HCT116 (cell line): ENCODE measurements around the gene POU5F2. TPM values are rescaled to one million over a fixed set of nuclear protein-coding genes. Genes with fewer than 3 reads are reported as not detected.

Experiments
- ATAC-seq: fragments of 200-7000 bp; cut with Tn5 transposase; 2 replicates; pipeline ENCODE4 v1.9.1; 2020; ENCODE audit warnings: mild to moderate bottlenecking, moderate library complexity
- BruUV-seq: library from RNA; stranded (reverse); fragments of 400-500 nt; replicated peaks from 2 replicates; lab custom pipeline; 2021; lab: Mats Ljungman, UMichigan
- CTCF ChIA-PET: fragments of 300-600 bp; sonication (Branson Sonifier 250); formaldehyde crosslinking; loops from one replicate; lab custom pipeline; 2021; ENCODE audit warnings: antibody characterized with exemption; lab: Charles Lee
- POLR2A ChIA-PET: fragments of 300-600, 350-600 bp; sonication (Branson Sonifier 250); formaldehyde crosslinking; loops from one replicate; lab custom pipeline; 2021; ENCODE audit warnings: antibody characterized with exemption; lab: Charles Lee
- RAD21 ChIA-PET, 2 experiments: fragments of 300-600 bp; sonication (Branson Sonifier 250); formaldehyde crosslinking; loops; one replicate each; lab custom pipeline; 2023; ENCODE audit warnings: low total read pairs in 2 of 2; ENCODE audit not compliant: uncharacterized antibody in 2 of 2, unreplicated experiment in 2 of 2, low non-redundant PET in 1 of 2; lab: Charles Lee
- DNase-seq: peaks from one replicate; pipeline ENCODE4 v3.0.0-alpha.2; 2010; ENCODE audit warnings: low read depth, low spot score
- H2AFZ ChIP-seq: fragments of 200-600 bp; shearing (Covaris generic), sonication (generic); 2 replicates; pipeline ENCODE4 v1.6.1; 2017; ENCODE audit warnings: low read depth, mixed run types, mixed read lengths, antibody characterized with exemption, low read length; ENCODE audit not compliant: poor library complexity, severe bottlenecking
- H3K27ac ChIP-seq: 2 replicates; pipeline ENCODE4 v1.5.1; 2012; ENCODE audit warnings: low read depth, low read length
- H3K27me3 ChIP-seq: fragments of 200-600 bp; sonication (generic); 2 replicates; pipeline ENCODE4 v1.6.1; 2016; ENCODE audit warnings: mixed run types, low read length, mixed read lengths; ENCODE audit not compliant: insufficient read depth
- H3K36me3 ChIP-seq, 2 experiments: fragments of 200-500 bp in 1 of 2; fragments of 200-600 bp in 1 of 2; sonication (Bioruptor generic) in 1 of 2; sonication (generic) in 1 of 2; 2 replicates each; pipeline versions ENCODE4 v1.5.1 to v1.6.1; 2014 to 2016; ENCODE audit warnings: low read length in 2 of 2, inconsistent platforms in 1 of 2, mixed read lengths in 1 of 2, mixed run types in 1 of 2; ENCODE audit not compliant: insufficient read depth in 2 of 2, control insufficient read depth in 1 of 2
- H3K4me1 ChIP-seq, 2 experiments: fragments of 200-600 bp in 1 of 2; sonication (generic) in 1 of 2; 2 replicates each; pipeline versions ENCODE4 v1.5.1 to v1.6.1; 2012 to 2017; ENCODE audit warnings: low read length in 2 of 2, inconsistent platforms in 1 of 2, mild to moderate bottlenecking in 1 of 2, mixed read lengths in 1 of 2, mixed run types in 1 of 2, moderate library complexity in 1 of 2; ENCODE audit not compliant: insufficient read depth in 2 of 2, control insufficient read depth in 1 of 2
- H3K4me2 ChIP-seq: fragments of 200-600 bp; sonication (generic); 2 replicates; pipeline ENCODE4 v1.6.1; 2017; ENCODE audit warnings: mixed run types, low read length, mixed read lengths
- H3K4me3 ChIP-seq, 2 experiments: fragments of 200-600 bp in 1 of 2; sonication (generic) in 1 of 2; replicated peaks in 1 of 2; 2 replicates each; pipeline ENCODE4 v1.5.1; 2011 to 2016; ENCODE audit warnings: low read length in 2 of 2, control low read depth in 1 of 2, low read depth in 1 of 2, mild to moderate bottlenecking in 1 of 2, mixed read lengths in 1 of 2, mixed run types in 1 of 2
- H3K79me2 ChIP-seq: fragments of 200-600 bp; sonication (generic); 2 replicates; pipeline ENCODE4 v1.6.1; 2017; ENCODE audit warnings: mild to moderate bottlenecking, mixed run types, low read length, moderate library complexity, mixed read lengths; ENCODE audit not compliant: insufficient read depth
- H3K9ac ChIP-seq: fragments of 200-600 bp; sonication (generic); 2 replicates; pipeline ENCODE4 v1.6.1; 2016; ENCODE audit warnings: low read length, mixed read lengths
- H3K9me2 ChIP-seq: fragments of 200-600 bp; sonication (generic), shearing (Covaris generic); 2 replicates; pipeline ENCODE4 v1.6.1; 2017; ENCODE audit warnings: mixed run types, mild to moderate bottlenecking, moderate library complexity; ENCODE audit not compliant: insufficient read depth
- H3K9me3 ChIP-seq, 2 experiments: fragments of 200-500 bp in 1 of 2; fragments of 200-600 bp in 1 of 2; sonication (Bioruptor generic) in 1 of 2; sonication (generic) in 1 of 2; 2 replicates each; pipeline ENCODE4 v1.6.1; 2014 to 2017; ENCODE audit warnings: low read length in 2 of 2, mixed read lengths in 2 of 2, inconsistent platforms in 1 of 2, low read depth in 1 of 2, mild to moderate bottlenecking in 1 of 2, mixed run types in 1 of 2, moderate library complexity in 1 of 2; ENCODE audit not compliant: control insufficient read depth in 1 of 2, insufficient read depth in 1 of 2
- H4K20me1 ChIP-seq: fragments of 200-600 bp; sonication (generic), shearing (Covaris generic); 2 replicates; pipeline ENCODE4 v1.6.1; 2017; ENCODE audit warnings: mixed run types, mild to moderate bottlenecking, moderate library complexity; ENCODE audit not compliant: insufficient read depth
- CBX3 ChIP-seq: IDR thresholded peaks from 2 replicates; pipeline ENCODE4 v1.6.1; 2012; ENCODE audit warnings: low read depth
- CEBPB ChIP-seq: IDR thresholded peaks from 2 replicates; pipeline ENCODE4 v1.6.1; 2012; ENCODE audit warnings: low read depth
- EGR1 ChIP-seq: IDR thresholded peaks from 2 replicates; pipeline ENCODE4 v1.6.1; 2012; ENCODE audit warnings: low read depth
- ELF1 ChIP-seq: IDR thresholded peaks from 2 replicates; pipeline ENCODE4 v1.6.1; 2012; ENCODE audit warnings: low read depth, borderline replicate concordance
- EZH2 ChIP-seq: fragments of 200-600 bp; sonication (generic); IDR thresholded peaks from 2 replicates; pipeline ENCODE4 v1.6.1; 2017; ENCODE audit warnings: antibody characterized with exemption, mixed run types
- FOSL1 ChIP-seq: IDR thresholded peaks from 2 replicates; pipeline ENCODE4 v1.6.1; 2012; ENCODE audit warnings: low read depth
- JUND ChIP-seq: IDR thresholded peaks from 2 replicates; pipeline ENCODE4 v1.6.1; 2012
- POLR2A ChIP-seq: IDR thresholded peaks from 2 replicates; pipeline ENCODE4 v1.7.0; 2011; ENCODE audit warnings: borderline replicate concordance; ENCODE audit not compliant: insufficient read depth, insufficient read length; ENCODE audit errors: extremely low read depth
- SIN3A ChIP-seq: IDR thresholded peaks from 2 replicates; pipeline ENCODE4 v1.6.1; 2012; ENCODE audit warnings: low read depth
- SP1 ChIP-seq: IDR thresholded peaks from 2 replicates; pipeline ENCODE4 v1.6.1; 2012; ENCODE audit warnings: low read depth
- SRF ChIP-seq: IDR thresholded peaks from 2 replicates; pipeline ENCODE4 v1.6.1; 2012; ENCODE audit warnings: low read depth
- TCF7L2 ChIP-seq: IDR thresholded peaks from 2 replicates; pipeline ENCODE4 v1.7.0; 2011; ENCODE audit warnings: borderline replicate concordance, inconsistent platforms; ENCODE audit not compliant: insufficient read depth, insufficient read length; ENCODE audit errors: extremely low read depth
- YY1 ChIP-seq: IDR thresholded peaks from 2 replicates; pipeline ENCODE4 v1.6.1; 2011; ENCODE audit warnings: low read length, low read depth, moderate library complexity, mild to moderate bottlenecking; ENCODE audit not compliant: insufficient replicate concordance; ENCODE audit errors: extremely low read depth
- ZFX ChIP-seq: fragments of 450-650 bp; IDR thresholded peaks from 2 replicates; pipeline ENCODE4 v1.6.1; 2017
- ZNF274 ChIP-seq: fragments of 200-500 bp; sonication (Bioruptor generic); IDR thresholded peaks from 2 replicates; pipeline ENCODE4 v1.6.1; 2014; ENCODE audit warnings: mild to moderate bottlenecking, low read depth, low read length, inconsistent platforms
- intact Hi-C: fragments of 100-400 bp; cut with micrococcal nuclease; formaldehyde crosslinking; loops from 2 replicates; pipeline ENCODE4 v1.10.0; 2022
- total RNA-seq: library from RNA; stranded (reverse); gene quantifications from one replicate; pipeline ENCODE4 v1.2.1, GENCODE V29; 2021; ENCODE audit not compliant: unreplicated experiment
- TF ChIP-seq, protein P1 (sequence below): IDR thresholded peaks from 2 replicates; pipeline ENCODE4 v1.6.1; 2012
- TF ChIP-seq, protein P2 (sequence below): IDR thresholded peaks from 2 replicates; pipeline ENCODE4 v1.6.1; 2011; ENCODE audit warnings: mild to moderate bottlenecking, low read length, moderate library complexity; ENCODE audit not compliant: insufficient replicate concordance; ENCODE audit errors: extremely low read depth
- TF ChIP-seq, protein P3 (sequence below): IDR thresholded peaks from 2 replicates; pipeline ENCODE4 v1.6.1; 2012; ENCODE audit warnings: low read depth
- TF ChIP-seq, protein P4 (sequence below): IDR thresholded peaks from 2 replicates; pipeline ENCODE4 v1.6.1; 2012
- TF ChIP-seq, protein P5 (sequence below), 3 experiments: fragments of 200-600 bp in 1 of 3; sonication (generic) in 1 of 3; IDR thresholded peaks in 2 of 3; conservative IDR thresholded peaks in 1 of 3; 2 replicates each; pipeline ENCODE4 v1.5.1; 2012 to 2017; ENCODE audit warnings: low read depth in 2 of 3, low read length in 2 of 3, antibody characterized with exemption in 1 of 3, borderline replicate concordance in 1 of 3, control low read depth in 1 of 3, mild to moderate bottlenecking in 1 of 3, mixed read lengths in 1 of 3, mixed run types in 1 of 3, moderate library complexity in 1 of 3; ENCODE audit not compliant: insufficient read depth in 1 of 3

Gene POU5F2
- total RNA-seq, 1 experiment from 2014 or later = 0.44 TPM

DNA sequence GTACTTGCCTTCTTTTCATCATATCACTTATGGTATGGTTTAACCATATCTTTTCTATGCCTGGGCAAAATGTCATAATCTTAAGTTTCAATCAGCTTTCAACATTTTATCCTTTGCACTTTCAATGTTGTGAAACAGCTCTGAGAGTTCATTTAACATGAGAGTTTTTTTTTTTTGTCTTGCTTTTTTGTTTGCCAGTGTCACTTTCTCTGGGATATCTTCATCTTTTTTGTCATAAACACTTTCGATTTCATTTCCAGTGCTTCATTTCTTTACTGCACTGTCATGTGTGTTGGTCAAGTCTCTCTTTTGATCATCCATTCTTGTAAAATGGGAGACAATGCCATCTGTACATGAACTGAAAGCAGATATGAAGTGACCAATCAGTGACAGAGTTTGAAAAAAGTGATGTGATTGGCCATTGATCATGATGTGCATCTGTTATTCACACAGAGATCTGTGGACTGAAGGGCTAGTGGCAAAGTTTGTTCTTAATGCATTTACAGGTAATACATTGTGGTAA, 7.5 kb upstream of the POU5F2 start:
- TF ChIP-seq FOSL1 (no peak), EGR1 (no peak), ZFX (no peak), ELF1 (no peak), YY1 (no peak), POLR2A (no peak), CEBPB (no peak), TCF7L2 (no peak), ZNF274 (no peak), SIN3A (no peak), SP1 (no peak), CBX3 (no peak), EZH2 (no peak), SRF (no peak), JUND (no peak)
- TF ChIP-seq, protein P1, sequence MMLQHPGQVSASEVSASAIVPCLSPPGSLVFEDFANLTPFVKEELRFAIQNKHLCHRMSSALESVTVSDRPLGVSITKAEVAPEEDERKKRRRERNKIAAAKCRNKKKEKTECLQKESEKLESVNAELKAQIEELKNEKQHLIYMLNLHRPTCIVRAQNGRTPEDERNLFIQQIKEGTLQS = no peak
- TF ChIP-seq, protein P2, sequence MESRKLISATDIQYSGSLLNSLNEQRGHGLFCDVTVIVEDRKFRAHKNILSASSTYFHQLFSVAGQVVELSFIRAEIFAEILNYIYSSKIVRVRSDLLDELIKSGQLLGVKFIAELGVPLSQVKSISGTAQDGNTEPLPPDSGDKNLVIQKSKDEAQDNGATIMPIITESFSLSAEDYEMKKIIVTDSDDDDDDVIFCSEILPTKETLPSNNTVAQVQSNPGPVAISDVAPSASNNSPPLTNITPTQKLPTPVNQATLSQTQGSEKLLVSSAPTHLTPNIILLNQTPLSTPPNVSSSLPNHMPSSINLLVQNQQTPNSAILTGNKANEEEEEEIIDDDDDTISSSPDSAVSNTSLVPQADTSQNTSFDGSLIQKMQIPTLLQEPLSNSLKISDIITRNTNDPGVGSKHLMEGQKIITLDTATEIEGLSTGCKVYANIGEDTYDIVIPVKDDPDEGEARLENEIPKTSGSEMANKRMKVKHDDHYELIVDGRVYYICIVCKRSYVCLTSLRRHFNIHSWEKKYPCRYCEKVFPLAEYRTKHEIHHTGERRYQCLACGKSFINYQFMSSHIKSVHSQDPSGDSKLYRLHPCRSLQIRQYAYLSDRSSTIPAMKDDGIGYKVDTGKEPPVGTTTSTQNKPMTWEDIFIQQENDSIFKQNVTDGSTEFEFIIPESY = no peak
- TF ChIP-seq, protein P3, sequence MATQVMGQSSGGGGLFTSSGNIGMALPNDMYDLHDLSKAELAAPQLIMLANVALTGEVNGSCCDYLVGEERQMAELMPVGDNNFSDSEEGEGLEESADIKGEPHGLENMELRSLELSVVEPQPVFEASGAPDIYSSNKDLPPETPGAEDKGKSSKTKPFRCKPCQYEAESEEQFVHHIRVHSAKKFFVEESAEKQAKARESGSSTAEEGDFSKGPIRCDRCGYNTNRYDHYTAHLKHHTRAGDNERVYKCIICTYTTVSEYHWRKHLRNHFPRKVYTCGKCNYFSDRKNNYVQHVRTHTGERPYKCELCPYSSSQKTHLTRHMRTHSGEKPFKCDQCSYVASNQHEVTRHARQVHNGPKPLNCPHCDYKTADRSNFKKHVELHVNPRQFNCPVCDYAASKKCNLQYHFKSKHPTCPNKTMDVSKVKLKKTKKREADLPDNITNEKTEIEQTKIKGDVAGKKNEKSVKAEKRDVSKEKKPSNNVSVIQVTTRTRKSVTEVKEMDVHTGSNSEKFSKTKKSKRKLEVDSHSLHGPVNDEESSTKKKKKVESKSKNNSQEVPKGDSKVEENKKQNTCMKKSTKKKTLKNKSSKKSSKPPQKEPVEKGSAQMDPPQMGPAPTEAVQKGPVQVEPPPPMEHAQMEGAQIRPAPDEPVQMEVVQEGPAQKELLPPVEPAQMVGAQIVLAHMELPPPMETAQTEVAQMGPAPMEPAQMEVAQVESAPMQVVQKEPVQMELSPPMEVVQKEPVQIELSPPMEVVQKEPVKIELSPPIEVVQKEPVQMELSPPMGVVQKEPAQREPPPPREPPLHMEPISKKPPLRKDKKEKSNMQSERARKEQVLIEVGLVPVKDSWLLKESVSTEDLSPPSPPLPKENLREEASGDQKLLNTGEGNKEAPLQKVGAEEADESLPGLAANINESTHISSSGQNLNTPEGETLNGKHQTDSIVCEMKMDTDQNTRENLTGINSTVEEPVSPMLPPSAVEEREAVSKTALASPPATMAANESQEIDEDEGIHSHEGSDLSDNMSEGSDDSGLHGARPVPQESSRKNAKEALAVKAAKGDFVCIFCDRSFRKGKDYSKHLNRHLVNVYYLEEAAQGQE = no peak
- TF ChIP-seq, protein P4, sequence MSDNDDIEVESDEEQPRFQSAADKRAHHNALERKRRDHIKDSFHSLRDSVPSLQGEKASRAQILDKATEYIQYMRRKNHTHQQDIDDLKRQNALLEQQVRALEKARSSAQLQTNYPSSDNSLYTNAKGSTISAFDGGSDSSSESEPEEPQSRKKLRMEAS = no peak
- TF ChIP-seq, protein P5, sequence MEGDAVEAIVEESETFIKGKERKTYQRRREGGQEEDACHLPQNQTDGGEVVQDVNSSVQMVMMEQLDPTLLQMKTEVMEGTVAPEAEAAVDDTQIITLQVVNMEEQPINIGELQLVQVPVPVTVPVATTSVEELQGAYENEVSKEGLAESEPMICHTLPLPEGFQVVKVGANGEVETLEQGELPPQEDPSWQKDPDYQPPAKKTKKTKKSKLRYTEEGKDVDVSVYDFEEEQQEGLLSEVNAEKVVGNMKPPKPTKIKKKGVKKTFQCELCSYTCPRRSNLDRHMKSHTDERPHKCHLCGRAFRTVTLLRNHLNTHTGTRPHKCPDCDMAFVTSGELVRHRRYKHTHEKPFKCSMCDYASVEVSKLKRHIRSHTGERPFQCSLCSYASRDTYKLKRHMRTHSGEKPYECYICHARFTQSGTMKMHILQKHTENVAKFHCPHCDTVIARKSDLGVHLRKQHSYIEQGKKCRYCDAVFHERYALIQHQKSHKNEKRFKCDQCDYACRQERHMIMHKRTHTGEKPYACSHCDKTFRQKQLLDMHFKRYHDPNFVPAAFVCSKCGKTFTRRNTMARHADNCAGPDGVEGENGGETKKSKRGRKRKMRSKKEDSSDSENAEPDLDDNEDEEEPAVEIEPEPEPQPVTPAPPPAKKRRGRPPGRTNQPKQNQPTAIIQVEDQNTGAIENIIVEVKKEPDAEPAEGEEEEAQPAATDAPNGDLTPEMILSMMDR (IDR thresholded peaks at IDR 0.05 in 2 of 3, conservative IDR thresholded peaks at IDR 0.05 in 1 of 3; ENCODE audit: borderline replicate concordance in 1 of 3, insufficient read depth in 1 of 3, low read depth in 2 of 3, low read length in 2 of 3) = no peak
- no peaks in the 10 kb centered on the region for H4K20me1 ChIP-seq
- ChIA-PET RAD21 (no interaction called here), POLR2A (no interaction called here), CTCF (no interaction called here)
- H2AFZ ChIP-seq = no peak overlapping the region
- ATAC-seq (no peak), DNase-seq (no peak)
- intact Hi-C loops = no loop called here
- no peaks in the 10 kb centered on the region for H3K9me3 ChIP-seq
- H3K4me2 ChIP-seq = no peak overlapping the region
- no peaks in the 10 kb centered on the region for H3K9me2 ChIP-seq
- no peaks in the 10 kb centered on the region for H3K27me3 ChIP-seq
- no peaks in the 10 kb centered on the region for H3K79me2 ChIP-seq
- H3K9ac ChIP-seq = no peak overlapping the region
- no peaks in the 10 kb centered on the region for H3K4me1 ChIP-seq
- H3K4me3 ChIP-seq = no peak overlapping the region
- H3K27ac ChIP-seq = no peak overlapping the region
- no TSS peak for BruUV-seq
- no peaks in the 10 kb centered on the region for H3K36me3 ChIP-seq
